Stimulated activated CD4-positive, alpha-beta T cell treated with anti-CD3 and anti-CD28 coated beads, Interleukin-2, amount 100 ng/mL, for 24 hours (primary cell): ENCODE measurements around the gene CAPN7.

Experiments
- DNase-seq, 2 donors: peaks; one replicate each; pipeline ENCODE4 v3.0.0-alpha.2; 2020

Gene CAPN7

GRCh38 chr3:15279205-15279604, 73.2 kb downstream of the CAPN7 start:
- no peak for DNase-seq

DNA sequence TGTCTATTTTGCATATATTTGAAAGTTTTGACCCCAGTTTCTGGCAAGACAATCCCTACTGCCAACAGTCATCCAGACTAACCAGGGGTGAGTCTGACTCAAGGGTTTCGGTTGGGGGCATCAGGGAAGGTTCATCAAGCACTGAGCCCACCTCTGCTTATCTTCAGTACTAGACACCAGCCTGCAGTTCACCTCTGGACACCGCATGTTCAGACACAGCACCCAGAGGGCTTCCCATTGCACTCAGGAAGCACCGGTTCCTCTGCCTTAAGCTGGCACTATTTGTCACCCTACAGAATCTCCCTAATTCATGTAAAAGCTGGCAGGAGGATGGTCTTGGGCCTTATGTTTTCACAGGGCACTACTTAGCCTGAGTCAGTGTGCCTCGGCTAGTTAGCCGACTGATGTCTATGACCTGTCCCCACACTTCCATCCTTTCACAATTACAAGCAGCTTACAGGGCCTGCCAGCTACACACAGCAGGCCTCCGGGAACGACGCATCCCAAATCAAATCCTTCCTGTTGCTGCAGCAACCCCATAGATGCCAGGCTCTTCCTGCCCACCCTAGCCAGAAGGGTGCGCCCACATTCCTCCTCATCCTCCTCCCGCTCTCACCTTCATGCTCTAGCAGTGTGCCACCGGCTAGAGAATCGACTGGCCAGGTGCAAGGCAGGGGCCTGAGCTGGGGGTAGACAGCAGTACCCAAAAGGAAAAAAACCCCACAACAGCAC, 73.8 kb downstream of the CAPN7 start:
- DNase-seq = no peak

DNA sequence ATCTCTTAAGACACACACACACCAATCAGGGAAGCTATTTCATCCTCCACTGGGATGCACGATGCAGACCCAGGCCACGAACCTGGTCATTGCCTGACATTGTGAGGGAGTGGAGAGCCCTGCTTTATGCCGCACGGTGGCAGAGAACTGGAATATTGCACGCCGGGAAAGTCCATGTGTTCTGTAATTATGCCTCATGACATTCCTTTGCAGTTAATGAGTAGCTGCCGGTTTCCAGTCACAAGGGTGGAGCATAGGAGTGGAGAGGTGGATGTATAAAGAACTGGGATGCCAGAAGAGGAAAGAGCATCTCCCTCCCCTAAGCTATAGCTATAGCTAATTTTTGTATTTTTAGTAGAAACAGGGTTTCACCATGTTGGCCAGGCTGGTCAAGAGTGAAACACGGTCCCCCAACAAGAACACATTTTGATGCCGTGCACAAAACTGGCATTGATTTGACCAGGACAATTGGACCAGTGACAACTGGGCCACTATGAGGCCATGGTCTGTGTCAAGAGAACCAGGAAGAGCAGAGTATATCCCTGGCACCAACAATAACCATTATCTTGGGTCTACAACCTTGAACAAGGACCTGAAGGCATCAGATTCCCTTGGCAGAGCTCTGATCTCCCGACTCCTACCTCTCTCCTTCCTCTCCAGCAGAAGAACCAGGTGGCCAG, 74.9 kb downstream of the CAPN7 start:
- no peak for DNase-seq

DNA sequence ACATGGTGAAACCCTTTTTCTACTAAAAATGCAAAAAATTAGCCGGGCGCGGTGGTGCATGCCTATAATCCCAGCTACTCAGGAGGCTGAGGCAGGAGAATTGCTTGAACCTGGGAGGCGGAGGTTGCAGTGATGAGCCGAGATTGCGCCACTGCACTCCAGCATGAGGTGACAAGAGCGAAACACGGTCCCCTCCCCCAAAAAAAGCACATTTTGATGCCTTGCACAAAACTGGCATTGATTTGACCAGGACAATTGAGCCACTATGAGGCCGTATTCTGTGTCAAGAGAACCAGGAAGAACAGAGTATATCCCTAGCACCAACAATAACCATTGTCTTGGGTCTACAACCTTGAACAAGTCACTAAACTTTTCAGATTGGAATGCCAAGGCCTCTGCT, 75.8 kb downstream of the CAPN7 start:
- no peak for DNase-seq

- no peak for DNase-seq
Measured at GRCh38 chr3:15283702-15284101, 77.7 kb downstream of the CAPN7 start.

- DNase-seq = no peak
Measured at GRCh38 chr3:15284121-15284889, 78.3 kb downstream of the CAPN7 start.

DNA sequence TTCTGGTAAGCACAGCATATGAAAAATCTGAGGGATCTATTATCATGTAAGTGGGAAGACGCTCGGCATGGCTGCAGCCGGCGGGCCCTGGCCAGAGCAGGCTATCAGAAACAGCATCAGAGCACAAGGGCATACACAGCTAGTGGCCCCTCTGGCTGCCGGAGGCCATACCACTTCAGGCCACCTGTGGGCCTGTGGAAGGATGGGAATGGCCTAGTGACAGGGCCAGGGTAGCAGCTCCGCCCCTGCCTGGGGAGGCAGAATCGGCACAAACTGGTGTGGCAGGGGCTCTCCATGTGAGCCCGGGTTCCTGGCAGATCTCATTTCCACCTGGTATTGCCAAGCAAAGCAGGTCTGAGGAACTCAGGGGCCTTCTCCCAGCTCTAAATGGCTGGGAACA, 80.0 kb downstream of the CAPN7 start:
- DNase-seq = no peak

DNA sequence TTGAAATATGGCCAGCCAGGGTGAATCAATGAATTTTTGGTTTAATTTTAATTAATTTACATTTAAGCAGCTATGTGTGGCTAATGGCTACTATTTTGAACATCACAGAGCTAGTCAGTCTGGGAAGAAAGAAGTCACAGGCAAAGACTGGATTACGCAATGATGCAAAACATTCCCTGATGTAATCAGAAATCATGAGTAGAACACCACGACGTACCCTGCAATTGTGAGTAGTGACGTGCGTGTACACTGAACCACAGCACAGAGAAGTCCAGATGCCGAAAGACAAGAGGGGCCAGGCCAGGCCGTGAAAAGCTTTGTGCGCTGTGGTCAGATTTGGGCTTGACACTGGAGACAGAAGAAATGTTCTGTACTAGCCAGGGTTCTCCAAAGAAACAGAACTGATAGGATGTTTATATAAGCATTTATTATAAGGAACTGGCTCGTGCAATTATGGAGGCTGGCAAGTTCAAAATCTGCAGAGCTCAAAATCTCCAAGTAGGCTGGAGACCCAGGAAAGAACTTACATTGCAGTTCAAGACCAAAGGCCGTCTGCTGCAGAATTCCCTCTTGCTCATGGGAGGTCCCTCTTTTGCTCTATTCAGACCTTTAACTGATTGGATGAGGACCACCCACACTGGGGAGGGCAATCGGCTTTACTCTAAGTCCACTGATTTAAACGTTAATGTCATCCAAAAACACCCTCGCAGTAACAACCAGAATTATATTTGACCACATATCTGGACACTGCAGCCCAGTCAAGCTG, 81.7 kb downstream of the CAPN7 start:
- no peak for DNase-seq

DNA sequence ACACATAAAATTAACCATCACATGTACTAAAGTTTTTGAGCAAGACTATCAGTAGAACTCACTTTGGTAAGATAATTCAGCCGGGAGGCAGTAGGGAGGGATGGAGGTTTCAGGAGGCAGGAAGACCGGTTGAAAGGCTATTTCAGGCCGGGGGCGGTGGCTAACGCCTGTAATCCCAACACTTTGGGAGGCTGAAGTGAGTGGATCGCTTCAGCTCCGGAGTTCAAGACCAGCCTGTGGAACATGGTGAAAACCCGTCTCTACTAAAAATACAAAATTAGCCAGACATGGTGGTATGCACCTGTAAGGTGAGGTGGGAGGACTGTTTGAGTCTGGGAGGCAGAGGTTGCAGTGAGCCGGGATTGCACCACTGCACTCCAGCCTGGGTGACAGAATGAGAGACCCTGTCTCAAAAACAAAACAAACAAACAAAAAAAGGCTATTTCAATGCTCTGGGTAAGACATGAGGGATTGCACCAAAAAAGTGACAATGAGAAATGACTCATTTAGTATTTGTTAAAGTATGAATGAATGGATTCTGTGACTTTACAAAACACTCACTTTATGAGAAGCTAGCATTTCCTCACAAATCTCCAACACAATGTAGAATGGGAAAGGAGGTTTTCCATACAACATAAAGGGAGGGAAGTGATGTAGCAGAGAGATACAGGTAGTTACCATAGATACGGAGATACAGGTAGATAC, 82.4 kb downstream of the CAPN7 start:
- no peak for DNase-seq

- no peak for DNase-seq
Measured at GRCh38 chr3:15289661-15290060, 83.6 kb downstream of the CAPN7 start.

DNA sequence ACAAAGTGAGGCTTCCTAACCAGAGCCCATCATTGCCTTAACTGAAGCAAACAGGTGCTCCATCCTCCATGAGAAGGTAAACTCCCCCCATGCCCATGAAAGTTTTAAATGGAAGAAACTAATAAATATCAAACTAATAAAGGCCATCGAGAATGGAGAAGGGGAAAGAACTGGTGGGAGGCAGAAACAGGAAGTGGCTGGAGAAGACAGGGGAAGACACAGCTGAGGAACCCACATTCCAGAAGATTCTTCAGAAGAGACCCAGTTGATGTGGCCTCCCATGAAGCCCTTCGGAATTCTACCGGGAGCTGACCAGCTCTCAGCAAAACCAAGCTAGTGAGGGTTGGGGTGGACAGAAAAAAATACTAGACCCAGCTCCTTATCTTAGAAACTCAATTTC, 84.7 kb downstream of the CAPN7 start:
- no peak for DNase-seq

DNA sequence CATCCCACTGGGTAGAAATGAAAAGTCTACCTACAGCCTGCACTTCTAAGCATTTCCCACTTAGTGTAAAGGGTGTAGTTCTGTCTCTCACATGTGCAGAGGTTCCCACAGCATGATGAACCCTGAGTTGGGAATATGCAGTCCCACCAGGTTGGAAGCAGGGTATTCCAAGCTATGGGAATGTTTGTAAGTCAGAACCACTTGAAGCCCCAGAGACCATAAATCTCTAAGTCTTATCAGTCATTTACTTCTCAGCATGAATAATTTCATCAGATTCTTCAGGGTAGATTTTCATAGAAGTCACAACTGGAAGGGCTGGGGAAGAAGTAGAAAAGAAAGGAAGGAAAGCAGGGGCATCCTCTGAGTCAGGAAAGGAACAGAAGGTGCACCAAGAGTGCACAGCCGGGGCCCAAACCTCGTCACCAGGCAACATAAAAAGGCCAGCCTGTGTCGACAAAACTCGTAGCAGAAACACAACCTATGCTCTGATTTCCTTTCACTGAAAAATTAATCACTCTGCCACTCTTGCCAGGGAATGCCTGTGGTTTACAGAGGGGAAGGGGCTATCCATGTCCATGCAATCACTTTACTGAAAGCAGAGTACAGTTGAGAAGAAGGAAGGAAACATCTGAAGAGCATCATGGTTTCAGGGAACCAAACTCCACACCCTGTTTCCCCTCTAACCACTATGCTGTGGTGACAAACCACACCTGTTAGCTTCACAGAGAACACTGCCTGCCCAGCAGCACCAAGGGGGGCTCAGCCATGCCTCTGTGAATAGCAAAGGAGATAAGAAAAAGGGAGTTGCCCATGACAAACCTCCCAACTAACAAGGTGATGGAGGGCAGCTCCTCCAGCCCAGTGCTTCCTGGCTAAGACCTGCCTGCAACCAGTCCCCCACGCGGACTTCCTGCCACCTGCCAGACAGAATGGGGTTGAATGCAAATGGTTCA, 85.8 kb downstream of the CAPN7 start:
- DNase-seq = peak; percentile 49 to 51

DNA sequence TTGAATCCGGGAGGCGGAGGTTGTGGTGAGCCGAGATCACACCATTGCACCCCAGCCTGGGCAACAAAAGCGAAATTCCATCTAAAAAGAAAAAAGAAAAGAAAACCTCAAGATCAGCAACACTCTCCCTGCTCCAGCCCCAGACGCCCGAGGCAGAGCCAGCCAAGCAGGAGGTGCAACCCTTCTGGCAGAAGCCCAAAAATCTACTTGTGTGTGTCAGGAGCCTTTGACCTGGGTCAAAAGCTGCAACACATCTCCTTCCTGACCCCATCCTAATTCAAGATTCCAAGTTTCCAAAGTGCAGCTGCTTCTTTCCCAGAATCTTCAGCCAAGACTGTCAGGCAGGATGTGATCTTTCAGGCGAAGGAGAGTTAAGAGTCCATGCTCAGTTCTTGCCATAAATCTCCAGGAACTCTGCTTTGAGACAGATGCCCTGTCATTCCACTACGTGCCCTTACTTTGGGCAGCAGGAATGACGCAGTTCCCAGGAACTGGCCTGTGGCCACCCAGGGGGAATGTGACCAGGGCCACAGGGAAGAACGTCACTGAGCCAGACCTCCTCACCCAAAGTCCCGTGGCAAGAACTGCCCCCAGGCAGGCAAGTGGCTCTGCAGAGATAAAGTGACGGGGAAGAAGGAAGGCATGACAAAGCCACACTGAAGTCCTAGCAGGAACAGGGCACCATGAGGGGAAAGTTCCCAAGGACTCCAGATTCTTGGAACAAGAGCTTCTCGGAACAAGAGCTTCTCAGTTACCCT, 86.9 kb downstream of the CAPN7 start:
- no peak for DNase-seq

DNA sequence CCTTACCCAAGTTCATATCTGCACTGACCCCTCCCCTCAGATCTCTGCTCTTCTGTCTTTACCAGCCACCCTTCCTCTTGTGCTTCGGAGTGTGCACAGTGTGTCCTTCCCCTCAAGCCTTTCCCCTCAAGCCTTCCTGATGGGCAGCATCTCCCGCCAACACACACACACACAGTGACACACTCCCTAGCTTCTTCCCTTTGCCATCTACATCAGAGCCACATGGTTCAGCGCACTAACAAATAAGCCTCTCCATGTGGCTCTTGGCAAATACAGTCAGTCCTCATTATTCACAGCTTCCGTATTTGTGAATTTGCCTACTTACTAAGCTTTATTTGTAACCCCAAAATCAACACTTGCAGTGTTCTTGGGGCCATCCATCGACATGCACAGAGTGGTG, 88.9 kb downstream of the CAPN7 start:
- no peak for DNase-seq

DNA sequence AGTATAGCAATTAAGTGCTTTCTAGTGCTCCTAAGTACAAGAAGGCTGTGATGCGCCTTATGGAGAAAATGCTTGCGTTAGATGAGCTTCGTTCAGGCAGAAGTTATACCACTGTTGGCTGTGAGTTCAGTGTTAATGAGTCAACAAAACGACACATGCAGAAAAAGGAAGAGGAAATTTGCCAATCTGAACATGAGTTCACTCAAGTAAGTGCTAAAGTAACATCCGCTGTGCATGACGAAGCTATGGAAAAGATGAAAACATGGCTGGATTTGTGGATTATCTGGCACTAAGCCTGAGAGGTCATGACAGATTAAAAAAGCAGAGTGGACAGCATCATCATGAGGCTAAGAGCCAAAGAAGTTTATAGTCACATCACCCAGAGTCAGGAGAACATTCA, 89.5 kb downstream of the CAPN7 start:
- no peak for DNase-seq

- no peak for DNase-seq
Measured at GRCh38 chr3:15297608-15298350, 91.7 kb downstream of the CAPN7 start.

GRCh38 chr3:15298504-15298903, 92.5 kb downstream of the CAPN7 start:
- no peak for DNase-seq

- no peak for DNase-seq
Measured at GRCh38 chr3:15299036-15299435, 93.0 kb downstream of the CAPN7 start.

GRCh38 chr3:15300323-15301078, 94.5 kb downstream of the CAPN7 start:
- DNase-seq = no peak
